RWPE2 (cell line): Measurements from ENCODE around the gene JAKMIP2.

Experiments used
- ATAC-seq: fragments of 200-7000 bp; cut with Tn5 transposase; 3 replicates; pipeline ENCODE4 v1.9.1; 2021; ENCODE audit warnings: low read depth
- DNase-seq: peaks from one replicate; pipeline ENCODE4 v3.0.0-alpha.2; 2020; ENCODE audit warnings: low spot score
- H3K27ac ChIP-seq: fragments of 450-650 bp; 2 replicates; pipeline ENCODE4 v1.5.1; 2017; ENCODE audit warnings: mild to moderate bottlenecking; ENCODE audit not compliant: poor library complexity, severe bottlenecking
- H3K27me3 ChIP-seq: fragments of 250-450 bp; sonication (Bioruptor Pico); 2 replicates; pipeline ENCODE4 v1.5.1; 2021; ENCODE audit warnings: mild to moderate bottlenecking, moderate library complexity; ENCODE audit not compliant: insufficient read depth, poor library complexity, severe bottlenecking
- H3K36me3 ChIP-seq: fragments of 250-450 bp; sonication (Bioruptor Pico); 2 replicates; pipeline ENCODE4 v1.5.1; 2020; ENCODE audit warnings: low read depth, mild to moderate bottlenecking, moderate library complexity
- H3K4me1 ChIP-seq: fragments of 250-450 bp; sonication (Bioruptor Pico); 2 replicates; pipeline ENCODE4 v1.5.1; 2021; ENCODE audit warnings: mild to moderate bottlenecking, moderate library complexity; ENCODE audit not compliant: insufficient read depth, poor library complexity, severe bottlenecking
- H3K4me3 ChIP-seq: fragments of 250-450 bp; sonication (Bioruptor Pico); 2 replicates; pipeline ENCODE4 v1.5.1; 2021; ENCODE audit warnings: mild to moderate bottlenecking, moderate library complexity; ENCODE audit not compliant: severe bottlenecking
- H3K9me3 ChIP-seq: fragments of 250-450 bp; sonication (Bioruptor Pico); 2 replicates; pipeline ENCODE4 v1.5.1; 2021; ENCODE audit warnings: mild to moderate bottlenecking, moderate library complexity; ENCODE audit not compliant: severe bottlenecking
- CTCF ChIP-seq: fragments of 450-650 bp; IDR thresholded peaks from one replicate; pipeline ENCODE4 v1.5.1; 2017; ENCODE audit warnings: mild to moderate bottlenecking, moderate library complexity; ENCODE audit not compliant: poor library complexity, severe bottlenecking

JAKMIP2 gene

GRCh38 chr5:147753765-147754164 lies 28.8 kb downstream of the JAKMIP2 start:
- no peak overlapping the region for H3K27ac ChIP-seq
- H3K36me3 ChIP-seq, result no peaks in the 10 kb centered on the region
- no peaks in the 10 kb centered on the region for H3K4me1 ChIP-seq
- no peaks in the 10 kb centered on the region for H3K9me3 ChIP-seq
- H3K4me3 ChIP-seq, result no peak overlapping the region
- DNase-seq, result no peak
- H3K27me3 ChIP-seq, result no peaks in the 10 kb centered on the region
- ATAC-seq, result no peak
- no peak for TF ChIP-seq CTCF

- Histone ChIP-seq H3K4me1 (no peaks in the 10 kb centered on the region), H3K9me3 (no peaks in the 10 kb centered on the region), H3K27ac (no peak overlapping the region), H3K4me3 (no peak overlapping the region), H3K27me3 (no peaks in the 10 kb centered on the region), H3K36me3 (no peaks in the 10 kb centered on the region)
- DNase-seq, result no peak
- ATAC-seq, result no peak
- TF ChIP-seq CTCF, result no peak
Measured at GRCh38 chr5:147752666-147753290, 29.8 kb downstream of the JAKMIP2 start.

GRCh38 chr5:147752033-147752432 lies 30.5 kb downstream of the JAKMIP2 start:
- ATAC-seq (no peak), DNase-seq (no peak)
- H3K36me3 ChIP-seq, result no peaks in the 10 kb centered on the region
- H3K4me3 ChIP-seq, result no peak overlapping the region
- no peaks in the 10 kb centered on the region for H3K4me1 ChIP-seq
- H3K27ac ChIP-seq, result no peak overlapping the region
- no peaks in the 10 kb centered on the region for H3K27me3 ChIP-seq
- H3K9me3 ChIP-seq, result no peaks in the 10 kb centered on the region
- TF ChIP-seq CTCF, result no peak

GRCh38 chr5:147751156-147751830 lies 31.2 kb downstream of the JAKMIP2 start:
- H3K4me1 ChIP-seq, result no peaks in the 10 kb centered on the region
- DNase-seq, result no peak
- no peaks in the 10 kb centered on the region for H3K36me3 ChIP-seq
- H3K27me3 ChIP-seq, result no peaks in the 10 kb centered on the region
- H3K4me3 ChIP-seq, result no peak overlapping the region
- H3K27ac ChIP-seq, result no peak overlapping the region
- no peaks in the 10 kb centered on the region for H3K9me3 ChIP-seq
- no peak for ATAC-seq
- TF ChIP-seq CTCF, result no peak

GRCh38 chr5:147750065-147750464 lies 32.5 kb downstream of the JAKMIP2 start:
- DNase-seq (no peak), ATAC-seq (no peak)
- no peak overlapping the region for H3K4me3 ChIP-seq
- no peaks in the 10 kb centered on the region for H3K9me3 ChIP-seq
- H3K27ac ChIP-seq, result no peak overlapping the region
- H3K4me1 ChIP-seq, result no peaks in the 10 kb centered on the region
- no peak for TF ChIP-seq CTCF
- H3K27me3 ChIP-seq, result no peaks in the 10 kb centered on the region
- no peaks in the 10 kb centered on the region for H3K36me3 ChIP-seq
